Stimulated activated CD8-positive, alpha-beta memory T cell treated with anti-CD3 and anti-CD28 coated beads, Interleukin-12 subunit alpha, Interleukin-12 subunit beta, amount 100 ng/mL, for 1 hour (primary cell): ENCODE data around the gene SART3.
A peak's percentile ranks its signal among the peaks of the same experiment; 100 is the strongest.

Experiments used
- DNase-seq: peaks from one replicate; pipeline ENCODE4 v3.0.0-alpha.2; 2020; ENCODE audit warnings: low read depth

The SART3 gene, protein sequence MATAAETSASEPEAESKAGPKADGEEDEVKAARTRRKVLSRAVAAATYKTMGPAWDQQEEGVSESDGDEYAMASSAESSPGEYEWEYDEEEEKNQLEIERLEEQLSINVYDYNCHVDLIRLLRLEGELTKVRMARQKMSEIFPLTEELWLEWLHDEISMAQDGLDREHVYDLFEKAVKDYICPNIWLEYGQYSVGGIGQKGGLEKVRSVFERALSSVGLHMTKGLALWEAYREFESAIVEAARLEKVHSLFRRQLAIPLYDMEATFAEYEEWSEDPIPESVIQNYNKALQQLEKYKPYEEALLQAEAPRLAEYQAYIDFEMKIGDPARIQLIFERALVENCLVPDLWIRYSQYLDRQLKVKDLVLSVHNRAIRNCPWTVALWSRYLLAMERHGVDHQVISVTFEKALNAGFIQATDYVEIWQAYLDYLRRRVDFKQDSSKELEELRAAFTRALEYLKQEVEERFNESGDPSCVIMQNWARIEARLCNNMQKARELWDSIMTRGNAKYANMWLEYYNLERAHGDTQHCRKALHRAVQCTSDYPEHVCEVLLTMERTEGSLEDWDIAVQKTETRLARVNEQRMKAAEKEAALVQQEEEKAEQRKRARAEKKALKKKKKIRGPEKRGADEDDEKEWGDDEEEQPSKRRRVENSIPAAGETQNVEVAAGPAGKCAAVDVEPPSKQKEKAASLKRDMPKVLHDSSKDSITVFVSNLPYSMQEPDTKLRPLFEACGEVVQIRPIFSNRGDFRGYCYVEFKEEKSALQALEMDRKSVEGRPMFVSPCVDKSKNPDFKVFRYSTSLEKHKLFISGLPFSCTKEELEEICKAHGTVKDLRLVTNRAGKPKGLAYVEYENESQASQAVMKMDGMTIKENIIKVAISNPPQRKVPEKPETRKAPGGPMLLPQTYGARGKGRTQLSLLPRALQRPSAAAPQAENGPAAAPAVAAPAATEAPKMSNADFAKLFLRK

DNA sequence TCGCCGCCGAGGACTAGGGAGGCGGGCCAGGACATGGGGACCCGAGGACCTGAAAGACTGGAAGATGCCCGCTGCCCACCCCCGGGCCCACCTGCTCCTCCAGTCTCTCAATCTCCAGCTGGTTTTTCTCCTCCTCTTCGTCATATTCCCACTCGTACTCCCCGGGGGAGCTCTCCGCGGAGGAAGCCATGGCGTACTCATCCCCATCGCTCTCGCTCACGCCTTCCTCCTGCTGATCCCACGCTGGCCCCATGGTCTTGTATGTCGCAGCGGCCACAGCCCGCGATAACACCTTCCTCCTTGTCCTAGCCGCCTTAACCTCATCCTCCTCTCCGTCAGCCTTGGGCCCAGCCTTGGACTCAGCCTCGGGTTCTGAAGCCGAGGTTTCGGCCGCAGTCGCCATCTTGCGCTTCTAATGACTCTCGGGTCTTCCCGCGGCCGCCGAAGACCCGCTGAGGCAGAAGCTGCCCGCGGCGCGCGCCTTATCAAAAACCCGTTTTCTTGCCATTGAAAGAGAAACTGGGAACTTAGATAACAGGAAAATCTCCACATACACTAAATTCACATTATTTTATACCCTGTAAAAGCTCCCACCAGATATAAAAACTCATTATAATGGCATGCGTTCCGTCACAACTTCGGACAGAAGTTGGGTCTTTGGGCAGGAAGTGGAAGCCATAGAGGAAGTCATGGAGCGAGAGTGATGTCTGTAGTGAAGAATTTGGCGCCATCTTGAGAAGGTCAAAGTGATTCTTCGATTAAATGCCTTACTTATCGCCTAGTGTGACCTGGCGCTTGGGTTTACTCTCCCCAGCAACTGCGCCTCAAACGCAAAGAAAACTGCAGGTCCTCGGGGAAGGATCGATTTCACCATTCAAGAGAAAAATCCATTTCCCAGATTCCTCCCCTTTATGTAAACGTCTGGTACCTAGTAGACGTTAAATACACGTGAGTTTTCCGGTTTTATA is at the start of gene SART3:
SART3 (minus strand) TSS at position 422 of the 968 bp plus-strand sequence; CDS start at position 403, 19 bp downstream.
- DNase-seq, result peak; percentile 66

DNA sequence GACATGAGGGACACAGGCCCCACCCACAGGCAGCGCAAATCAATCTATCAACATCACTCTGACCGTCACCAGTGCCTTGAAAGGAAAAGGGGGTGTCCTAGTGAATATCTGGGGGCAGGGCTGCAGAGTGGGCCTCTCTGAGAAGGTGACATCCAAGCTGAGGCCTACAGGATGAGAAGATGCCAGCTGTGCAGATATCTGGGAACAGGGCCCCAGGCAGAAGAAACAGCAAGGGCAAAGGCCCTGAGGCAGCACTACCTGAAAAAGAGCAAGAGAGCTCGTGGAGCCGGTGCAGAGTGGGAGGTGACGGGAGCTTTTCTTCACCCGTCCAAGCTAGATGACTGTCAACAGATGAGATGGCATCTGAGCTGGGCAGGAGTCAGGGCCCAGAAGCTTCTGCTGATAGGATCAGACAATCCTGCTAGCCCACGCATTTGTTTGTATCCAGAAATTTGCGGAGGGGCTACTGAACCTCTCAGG is 49.4 kb upstream of the SART3 start:
- no peak for DNase-seq

DNA sequence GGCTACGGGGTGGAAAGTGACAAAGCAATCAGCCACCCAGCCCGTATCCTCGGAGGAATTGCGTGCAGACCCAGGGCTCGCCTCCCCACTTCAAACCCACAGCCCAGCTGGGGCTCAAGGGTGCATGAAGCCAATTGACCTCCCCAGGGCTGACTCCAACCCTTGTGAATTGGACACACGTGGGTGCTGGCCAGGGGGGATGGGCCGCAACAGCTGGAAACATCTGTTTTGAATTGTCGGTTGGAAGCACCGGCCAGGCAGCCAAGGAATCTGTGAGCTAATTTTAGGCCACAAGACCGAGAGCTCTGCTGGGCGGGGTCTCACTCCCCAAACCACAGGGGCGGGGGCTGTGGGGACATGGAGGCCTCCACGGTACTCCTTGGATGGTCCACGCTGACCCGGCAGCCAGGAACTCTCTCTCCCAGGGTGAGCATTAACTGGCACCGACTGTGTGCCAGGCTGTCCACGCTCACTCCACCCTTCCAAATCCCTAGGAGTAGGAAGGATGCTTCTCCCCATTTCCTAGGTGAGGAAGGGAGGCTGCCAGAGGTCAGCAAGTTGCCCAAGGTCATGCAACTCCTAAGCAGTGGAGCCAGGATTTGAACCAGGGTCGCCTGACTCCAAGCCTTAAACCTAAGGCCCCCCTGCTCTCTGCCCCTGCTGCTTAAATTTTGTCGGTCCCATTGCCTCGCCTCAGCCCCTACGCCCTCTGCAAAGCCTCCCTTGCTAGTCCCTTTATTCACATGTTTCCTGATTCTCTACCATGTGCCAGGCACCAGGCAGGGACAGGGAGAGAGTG is 48.8 kb upstream of the SART3 start:
- no peak for DNase-seq

DNA sequence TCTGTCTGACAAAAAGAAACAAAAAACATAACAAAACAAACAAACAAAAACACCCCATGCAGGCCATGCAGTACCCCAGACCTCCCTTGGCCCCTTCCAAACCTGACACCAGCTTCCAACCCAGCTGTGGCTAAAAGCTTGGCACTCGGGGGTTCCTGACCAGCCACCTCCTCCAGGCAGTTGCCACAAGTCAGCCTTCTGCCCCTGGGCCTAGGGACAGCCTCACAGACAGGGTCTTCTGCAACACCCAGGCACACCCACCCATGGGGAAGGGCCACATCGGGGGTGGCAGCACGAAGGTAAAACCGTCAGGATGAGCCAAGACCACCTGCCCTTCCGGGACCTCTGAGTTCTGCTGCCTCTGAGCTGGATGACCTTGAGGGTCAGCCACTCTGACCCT is 47.6 kb upstream of the SART3 start:
- no peak for DNase-seq

DNA sequence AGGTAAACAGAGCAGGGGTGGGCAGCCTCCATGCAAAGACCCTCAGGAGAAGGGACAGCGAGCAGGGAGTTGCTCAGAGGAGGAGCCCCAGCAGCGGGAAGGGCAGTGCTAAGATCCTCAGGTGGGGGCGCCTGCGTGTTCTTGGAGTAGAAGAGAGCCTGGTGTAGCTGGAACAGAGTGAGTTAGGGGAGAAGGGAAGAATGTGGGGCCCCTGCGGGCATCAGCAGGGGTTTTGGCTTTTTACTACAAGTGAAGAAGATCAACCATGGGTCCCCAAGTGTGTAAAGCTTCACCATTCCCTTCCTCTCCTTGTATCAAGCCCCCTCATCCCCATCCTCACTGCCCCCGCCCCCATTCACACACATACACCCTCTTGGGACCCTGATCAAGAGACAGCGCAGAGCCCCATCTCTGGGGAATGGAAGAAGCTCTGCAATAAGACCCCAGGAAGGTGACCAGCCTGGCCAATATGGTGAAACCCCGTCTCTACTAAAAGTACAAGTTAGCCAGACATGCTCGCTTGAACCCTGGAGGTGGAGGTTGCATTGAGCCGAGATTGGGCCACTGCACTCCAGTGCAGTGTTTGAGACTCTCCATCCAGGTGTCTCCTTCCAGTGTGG is 47.1 kb upstream of the SART3 start:
- no peak for DNase-seq

DNA sequence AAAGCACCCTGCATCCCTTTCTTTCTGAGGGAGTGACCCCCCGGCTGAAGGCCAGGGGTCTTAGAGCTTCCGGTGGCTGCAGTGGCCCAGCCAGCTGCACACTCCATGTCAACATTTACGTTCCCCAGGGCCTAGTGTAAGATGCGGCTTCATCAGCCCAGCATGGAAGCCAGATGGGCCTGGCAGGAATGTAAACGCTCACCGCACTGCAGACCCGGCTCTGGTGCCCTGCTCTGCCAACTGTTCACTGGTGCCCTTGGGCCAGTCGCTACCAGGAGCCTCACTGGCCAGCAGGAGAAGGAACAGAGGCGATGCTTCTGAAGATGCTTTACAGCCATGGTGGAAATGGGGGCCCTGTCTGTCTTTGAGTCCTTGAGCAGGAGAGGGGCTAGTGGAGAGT is 45.5 kb upstream of the SART3 start:
- no peak for DNase-seq

DNA sequence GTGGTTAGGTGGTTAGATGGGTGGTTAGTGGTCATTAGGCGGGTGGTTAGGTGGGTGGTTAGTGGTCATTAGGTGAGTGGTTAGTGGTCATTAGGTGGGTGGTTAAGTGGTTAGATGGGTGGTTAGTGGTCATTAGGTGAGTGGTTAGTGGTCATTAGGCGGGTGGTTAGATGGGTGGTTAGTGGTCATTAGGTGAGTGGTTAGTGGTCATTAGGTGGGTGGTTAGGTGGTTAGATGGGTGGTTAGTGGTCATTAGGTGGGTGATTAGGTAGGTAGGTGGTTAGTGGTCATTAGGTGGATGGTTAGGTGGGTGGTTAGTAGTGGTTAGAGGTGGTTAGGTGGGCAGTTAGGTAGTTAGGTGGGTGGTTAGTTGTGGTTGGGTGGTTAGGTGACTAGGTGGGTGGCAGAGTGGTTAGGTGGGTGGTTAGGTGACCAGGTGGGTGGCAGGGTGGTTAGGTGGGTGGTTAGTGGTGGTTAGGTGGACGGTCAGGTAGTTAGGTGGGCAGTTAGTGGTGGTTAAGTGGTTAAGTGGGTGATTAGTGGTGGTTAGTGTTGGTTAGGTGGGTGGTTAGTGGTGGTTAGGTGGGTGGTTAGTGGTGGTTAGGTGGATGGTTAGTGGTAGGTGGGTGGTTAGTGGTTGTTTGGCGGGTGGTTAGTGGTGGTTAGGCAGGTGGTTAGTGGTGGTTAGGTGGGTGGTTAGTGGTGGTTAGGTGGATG is 44.9 kb upstream of the SART3 start:
- no peak for DNase-seq

DNA sequence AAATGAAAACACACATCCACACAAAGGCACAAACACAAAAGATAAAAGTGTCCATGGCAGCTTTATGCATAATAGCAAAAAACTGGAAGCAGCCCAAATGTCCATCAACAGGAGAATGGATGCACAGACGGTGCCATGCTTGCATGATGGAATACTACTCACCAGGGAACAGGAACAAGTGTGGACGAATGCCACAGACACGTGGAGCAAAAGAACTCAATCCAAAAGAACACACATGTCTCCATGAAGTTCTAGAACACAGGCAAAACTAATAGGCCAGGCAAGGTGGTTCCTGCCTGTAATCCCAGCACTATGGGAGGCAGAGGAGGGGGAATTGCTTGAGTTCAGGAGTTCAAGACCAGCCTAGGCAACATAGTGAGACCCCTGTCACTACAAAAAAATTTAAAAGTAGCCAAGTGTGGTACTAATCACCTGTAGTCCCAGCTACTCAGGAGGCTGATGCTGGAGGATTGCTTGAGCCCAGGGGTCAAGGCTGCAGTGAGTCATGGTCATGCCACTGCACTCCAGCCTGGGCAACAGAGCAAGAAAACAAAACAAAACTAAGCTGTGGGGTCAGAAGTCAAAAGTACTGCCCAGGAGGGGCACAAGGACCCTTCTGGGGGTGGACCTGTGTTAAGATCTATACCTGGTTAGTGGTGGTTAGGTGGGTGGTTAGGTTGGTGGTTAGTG is 44.2 kb upstream of the SART3 start:
- DNase-seq, result no peak

DNA sequence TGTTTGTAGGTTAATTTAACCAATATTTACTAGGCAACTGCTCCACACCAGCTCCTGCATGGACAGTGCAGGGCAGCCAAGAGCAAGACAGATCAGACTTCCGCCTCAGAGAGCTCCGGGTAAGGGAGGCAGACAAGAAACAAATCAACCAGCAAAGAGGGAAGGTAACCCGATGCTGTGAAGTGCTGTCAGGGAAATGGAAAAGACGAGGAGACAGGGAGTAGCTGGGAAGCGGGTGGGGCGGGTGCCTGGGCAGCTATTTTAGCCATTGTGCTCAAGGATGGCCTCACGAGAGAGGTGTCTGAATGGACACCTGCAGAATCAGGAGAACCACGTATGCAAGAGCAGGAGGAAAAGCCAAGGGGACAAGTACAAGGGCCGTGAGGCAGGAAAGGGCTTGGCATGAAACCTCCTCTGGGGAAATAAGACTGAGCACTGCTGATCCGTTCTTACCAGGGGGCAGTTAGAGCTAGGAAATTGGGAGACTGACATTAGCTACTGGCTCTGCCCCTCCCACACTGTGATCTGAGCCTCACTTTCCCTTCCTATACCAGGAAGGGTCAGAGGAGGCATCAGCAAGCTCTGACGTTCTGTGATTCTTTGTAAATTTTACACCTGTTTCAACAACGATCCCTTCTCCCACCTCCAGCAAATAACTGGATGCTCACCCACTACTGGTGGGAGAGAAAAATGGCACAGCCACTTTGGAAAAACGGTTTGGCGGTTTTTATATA is 43.4 kb upstream of the SART3 start:
- DNase-seq, result no peak

DNA sequence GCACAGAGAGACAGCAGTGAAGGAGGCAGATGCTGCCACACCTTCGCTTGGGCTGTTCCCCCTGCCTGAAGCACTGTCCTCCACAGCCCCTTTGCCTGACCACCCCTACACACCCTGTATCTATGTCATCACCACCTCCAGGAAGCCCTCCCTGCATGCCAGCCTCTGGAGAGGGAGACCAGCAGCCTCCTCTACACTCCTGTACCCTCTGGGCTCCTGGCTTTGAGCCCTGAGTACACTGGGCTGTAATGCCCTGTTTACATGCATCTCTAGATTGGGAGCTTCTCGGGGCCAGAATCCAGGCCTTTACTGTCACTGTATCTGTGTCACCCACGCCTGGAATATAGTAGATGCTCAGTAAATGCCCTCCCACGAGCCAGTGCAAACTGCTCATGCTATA is 42.8 kb upstream of the SART3 start:
- no peak for DNase-seq

DNA sequence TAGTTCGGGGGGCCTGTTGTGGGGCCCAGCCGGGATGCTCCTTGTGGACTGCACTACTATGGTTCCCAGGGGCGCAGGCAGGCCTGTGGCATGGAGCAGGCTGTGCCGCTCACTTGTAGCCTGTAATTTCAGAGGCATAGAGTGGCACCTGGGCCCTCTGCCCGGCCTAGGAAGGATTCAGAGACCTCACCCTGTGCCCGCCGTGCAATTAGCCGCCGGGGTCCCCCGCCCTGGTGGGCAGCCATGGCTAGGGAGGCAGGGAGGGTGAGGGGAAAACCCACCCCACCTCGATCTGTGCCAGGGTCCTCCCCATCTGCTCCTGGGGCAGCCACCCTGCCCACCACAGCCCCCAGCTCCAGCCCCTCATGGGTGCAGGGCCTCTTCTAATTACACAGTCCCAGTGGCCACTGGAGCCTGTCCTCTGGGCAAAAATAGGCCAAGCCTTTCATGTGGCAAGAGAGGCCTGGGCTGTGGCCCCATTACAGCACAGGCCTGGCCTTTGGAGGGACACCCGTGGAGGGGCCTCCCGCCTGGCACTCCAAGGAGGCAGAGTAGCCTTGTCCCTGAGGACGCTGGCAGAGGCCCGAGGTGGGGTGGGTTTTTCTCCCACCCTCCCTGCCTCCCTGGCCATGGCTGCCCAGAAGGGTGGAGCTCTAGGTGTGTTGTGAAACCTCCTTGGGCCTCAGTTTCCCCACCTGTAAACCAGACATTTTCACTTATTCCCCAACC is 42.2 kb upstream of the SART3 start:
- no peak for DNase-seq

DNA sequence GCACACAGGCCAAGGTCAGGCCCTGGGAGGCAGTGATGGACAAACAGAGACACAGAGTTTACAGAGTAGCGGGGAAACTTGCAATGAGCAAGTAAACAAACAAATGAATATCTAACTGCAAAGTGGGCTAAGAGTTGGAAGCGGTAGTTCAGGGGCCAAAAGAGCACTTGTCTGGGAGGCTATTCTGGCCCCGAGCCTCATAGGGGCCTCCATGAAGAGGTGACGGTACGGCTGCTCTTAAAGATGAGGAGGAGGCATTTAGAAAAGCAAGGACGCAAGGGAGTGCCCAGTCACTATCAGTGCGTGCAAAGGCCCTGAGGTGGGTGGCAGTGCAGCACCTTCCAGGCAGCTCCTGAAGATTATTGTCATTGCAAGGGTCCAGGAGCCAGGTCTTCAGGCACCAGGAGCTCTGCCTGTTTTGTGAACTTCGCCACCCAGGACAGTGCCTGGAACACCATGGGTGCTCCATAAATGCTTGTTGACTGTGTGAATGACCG is 41.3 kb upstream of the SART3 start:
- DNase-seq, result no peak

DNA sequence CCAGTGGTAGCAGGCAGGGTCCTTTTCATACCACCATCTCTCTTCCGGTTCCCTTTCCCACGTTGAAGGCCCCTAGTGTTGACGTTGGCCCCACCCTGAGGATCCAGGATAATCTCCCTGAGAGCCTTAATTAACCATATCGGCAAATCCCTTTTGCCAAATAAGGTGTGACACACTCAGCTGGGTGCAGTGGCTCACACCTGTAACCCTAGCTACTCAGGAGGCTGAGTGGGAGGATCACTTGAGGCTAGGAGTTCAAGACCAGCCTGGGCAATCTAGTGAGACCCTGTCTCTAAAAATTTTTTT is 39.7 kb upstream of the SART3 start:
- DNase-seq, result no peak

DNA sequence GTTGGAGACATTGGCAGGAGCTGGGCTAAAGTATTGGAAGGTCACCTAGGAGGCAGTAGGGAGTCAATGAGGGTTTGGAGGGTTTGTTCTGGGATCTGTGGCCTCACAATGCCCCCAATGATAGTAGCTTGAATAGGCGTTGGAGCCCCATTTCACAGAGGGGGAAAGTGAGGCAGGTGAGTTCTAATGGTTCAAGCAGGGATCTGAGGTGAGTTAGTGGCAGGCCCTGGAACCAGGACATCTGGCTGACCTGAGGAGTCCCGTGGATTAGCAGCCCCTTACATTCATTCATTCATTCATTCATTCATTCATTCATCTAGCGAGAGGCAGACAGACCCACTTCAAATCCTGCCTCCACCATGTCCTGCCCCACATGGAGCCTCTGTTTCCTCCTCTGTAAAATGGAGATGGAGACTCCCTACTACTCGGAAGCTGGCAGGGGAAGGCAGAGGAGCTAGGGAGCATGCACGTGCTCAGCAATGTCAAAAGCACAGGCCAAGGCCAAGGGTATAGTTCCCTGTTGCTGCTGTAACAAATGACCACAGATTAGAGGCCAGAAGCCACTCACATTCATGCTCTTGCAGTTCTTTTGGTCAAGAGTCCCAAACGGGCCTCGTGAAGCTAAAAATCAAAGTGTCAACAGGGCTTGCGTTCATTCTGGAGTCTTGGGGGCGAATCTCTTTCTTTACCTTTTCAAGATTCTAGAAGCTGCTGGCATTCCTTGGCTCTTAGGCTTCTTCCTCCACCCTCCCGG is 39.2 kb upstream of the SART3 start:
- DNase-seq, result no peak

DNA sequence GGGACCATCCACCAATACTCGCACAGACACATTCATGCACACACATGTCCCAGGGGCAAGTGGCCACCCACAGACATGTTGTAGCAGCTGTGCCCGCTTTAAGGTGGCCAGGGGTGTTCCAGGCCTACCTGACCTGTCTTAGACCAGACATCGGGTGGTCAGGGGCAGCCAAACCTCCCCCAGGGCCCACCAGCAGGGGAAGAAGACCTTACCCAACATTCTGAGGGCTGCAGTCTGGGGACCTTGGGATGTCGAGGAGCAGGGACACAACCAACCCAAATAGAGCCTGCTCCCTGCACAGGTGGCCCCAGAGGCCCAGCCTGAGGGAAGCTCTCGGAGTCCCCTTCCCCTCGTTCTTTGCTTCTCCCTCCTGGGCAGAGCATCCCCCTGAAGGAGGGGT is 38.6 kb upstream of the SART3 start:
- no peak for DNase-seq

DNA sequence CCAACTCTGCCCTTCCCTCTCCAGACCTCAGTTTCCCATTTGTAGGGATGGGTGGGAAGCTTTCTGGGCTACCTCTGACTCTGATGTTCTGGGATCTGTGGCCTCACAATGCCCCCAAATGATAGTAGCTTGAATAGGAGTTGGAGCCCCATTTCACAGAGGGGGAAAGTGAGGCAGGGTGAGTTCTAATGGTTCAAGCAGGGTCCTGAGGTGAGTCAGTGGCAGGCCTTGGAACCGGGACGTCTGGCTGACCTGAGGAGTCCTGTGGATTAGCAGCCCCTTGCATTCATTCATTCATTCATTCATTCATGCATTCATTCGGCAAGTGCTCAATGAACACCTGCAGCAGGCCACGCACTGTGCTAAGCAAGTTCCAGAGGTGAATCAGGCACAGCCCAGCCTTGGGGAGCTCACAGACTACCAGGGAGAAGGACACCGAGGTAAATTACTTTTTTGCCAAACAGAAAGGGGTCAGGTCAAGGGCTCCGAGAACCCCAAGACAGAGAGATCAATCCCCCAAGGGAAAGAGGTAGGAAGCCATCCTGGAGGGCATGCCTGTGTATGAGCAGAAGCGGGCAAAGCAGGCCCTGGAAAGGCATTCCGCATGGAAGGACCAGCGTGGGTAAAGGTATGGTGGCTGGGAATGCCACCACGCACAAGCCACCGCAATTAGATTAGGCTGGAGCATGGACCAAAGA is 37.7 kb upstream of the SART3 start:
- no peak for DNase-seq
